Purkinje cell (primary cell): ENCODE measurements around the gene KRTAP5-10. TPM values are rescaled to one million over a fixed set of nuclear protein-coding genes. Genes with fewer than 3 reads are reported as not detected.

ENCODE experiments used
- polyA plus RNA-seq: library from polyadenylated mRNA; unstranded; fragments of >200 nt; fragmentation: Nextera tagmentation; gene quantifications from 2 replicates; pipeline ENCODE4 v1.2.1, GENCODE V29; 2014

KRTAP5-10 gene, protein sequence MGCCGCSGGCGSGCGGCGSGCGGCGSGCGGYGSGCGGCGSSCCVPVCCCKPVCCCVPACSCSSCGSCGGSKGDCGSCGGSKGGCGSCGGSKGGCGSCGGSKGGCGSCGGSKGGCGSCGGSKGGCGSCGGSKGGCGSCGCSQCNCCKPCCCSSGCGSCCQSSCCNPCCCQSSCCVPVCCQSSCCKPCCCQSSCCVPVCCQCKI
- polyA plus RNA-seq, result not detected in 2 replicates

DNA sequence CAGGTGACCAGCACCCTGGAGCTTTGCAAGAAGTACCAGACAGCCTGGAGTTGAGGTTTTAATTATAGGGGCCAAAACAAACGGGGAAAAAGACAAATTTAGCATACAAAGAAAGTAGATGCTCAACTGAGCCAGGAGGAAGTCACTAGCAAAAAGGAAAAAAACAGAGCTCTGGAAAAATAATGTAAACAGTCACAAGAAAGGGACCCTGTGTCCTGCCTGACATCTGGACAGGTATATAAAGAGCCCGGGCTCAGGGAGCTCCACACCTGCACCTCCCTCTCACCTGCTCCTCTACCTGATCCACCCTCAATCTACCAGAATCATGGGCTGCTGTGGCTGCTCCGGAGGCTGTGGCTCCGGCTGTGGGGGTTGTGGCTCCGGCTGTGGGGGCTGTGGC is at the start of gene KRTAP5-10:
KRTAP5-10 (plus strand) TSS at position 301 of the 400 bp plus-strand sequence; CDS start at position 326, 25 bp downstream.

DNA sequence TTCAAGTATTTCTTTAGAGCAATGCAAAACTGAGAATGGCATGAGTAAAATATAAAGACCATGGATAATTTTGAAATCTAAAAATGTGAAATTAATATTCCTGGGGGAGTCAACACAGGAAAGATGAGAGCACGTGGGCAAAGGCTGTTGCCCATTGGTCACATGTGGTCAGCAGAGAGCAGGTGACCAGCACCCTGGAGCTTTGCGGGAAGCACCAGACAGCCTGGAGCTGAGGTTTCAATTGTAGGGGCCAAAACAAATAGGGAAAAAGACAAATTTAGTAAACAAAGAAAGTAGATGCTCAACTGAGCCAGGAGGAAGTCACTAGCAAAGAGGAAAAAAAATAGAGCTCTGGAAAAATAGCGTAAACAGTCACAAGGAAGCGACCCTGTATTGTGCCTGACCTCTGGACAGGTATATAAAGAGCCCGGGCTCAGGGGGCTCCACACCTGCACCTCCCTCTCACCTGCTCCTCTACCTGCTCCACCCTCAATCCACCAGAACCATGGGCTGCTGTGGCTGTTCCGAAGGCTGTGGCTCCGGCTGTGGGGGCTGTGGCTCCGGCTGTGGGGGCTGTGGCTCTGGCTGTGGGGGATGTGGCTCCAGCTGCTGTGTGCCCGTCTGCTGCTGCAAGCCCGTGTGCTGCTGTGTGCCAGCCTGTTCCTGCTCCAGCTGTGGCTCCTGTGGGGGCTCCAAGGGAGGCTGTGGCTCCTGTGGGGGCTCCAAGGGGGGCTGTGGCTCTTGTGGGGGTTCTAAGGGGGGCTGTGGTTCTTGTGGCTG is 38.4 kb upstream of the KRTAP5-10 start, which contains the start of gene KRTAP5-7:
KRTAP5-7 (plus strand) TSS at position 472 of the 780 bp plus-strand sequence; CDS start at position 506, 34 bp downstream.

DNA sequence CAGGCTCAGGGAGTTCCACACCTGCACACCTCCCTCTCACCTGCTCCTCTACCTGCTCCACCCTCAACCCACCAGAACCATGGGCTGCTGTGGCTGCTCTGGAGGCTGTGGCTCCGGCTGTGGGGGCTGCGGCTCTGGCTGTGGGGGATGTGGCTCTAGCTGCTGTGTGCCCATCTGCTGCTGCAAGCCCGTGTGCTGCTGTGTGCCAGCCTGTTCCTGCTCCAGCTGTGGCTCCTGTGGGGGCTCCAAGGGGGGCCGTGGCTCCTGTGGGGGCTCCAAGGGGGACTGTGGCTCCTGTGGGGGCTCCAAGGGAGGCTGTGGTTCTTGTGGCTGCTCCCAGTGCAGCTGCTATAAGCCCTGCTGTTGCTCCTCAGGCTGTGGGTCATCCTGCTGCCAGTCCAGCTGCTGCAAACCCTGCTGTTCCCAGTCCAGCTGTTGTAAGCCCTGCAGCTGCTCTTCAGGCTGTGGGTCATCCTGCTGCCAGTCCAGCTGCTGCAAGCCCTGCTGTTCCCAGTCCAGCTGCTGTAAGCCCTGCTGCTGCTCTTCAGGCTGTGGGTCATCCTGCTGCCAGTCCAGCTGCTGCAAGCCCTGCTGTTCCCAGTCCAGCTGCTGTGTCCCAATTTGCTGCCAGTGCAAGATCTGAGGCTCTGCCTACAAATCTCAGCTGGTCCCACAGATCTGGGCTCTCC is 27.2 kb upstream of the KRTAP5-10 start, which contains the start of gene KRTAP5-8:
KRTAP5-8 (plus strand) TSS at position 49 of the 689 bp plus-strand sequence; CDS start at position 80, 31 bp downstream.

DNA sequence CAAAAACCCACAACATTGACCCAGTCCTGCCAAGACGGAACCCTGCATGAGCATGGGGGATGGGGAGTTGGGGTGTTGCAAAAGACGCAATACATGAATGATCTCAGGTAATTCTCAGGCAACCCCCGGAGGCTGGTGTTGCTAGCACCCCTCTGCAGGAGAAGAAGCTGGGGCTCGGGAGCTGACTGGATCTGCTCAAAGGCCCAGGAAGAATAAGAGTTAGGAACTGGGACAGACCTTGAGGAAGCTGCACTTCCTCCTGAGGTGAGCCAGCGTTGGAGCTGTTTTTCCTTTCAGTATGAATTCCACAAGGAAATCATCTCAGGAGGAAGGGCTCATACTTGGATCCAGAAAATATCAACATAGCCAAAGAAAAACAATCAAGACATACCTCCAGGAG is 17.2 kb upstream of the KRTAP5-10 start, which contains the start of gene KRTAP5-9:
KRTAP5-9 (plus strand) TSS at position 301 of the 400 bp plus-strand sequence. CDS start 238 bp downstream, outside the sequence.

DNA sequence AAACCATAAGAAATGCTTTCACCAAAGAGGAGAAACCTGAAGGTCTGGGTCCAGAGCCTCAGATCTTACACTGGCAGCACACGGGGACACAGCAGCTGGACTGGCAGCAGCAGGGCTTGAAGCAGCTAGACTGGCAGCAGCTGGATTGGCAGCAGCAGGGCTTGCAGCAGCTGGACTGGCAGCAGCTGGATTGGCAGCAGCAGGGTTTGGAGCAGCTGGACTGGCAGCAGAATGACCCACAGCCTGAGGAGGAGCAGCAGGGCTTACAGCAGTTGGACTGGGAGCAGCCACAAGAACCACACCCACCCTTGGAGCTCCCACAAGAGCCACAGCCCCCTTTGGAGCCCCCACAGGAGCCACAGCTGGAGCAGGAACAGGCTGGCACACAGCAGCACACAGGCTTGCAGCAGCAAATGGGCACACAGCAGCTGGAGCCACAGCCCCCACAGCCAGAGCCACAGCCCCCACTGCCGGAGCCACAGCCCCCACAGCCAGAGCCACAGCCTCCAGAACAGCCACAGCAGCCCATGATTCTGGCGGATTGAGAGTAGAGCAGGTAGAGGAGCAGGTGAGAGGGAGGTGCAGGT is 17.0 kb downstream of the KRTAP5-10 start, which contains the start of gene KRTAP5-11:
KRTAP5-11 (minus strand) TSS at position 567 of the 587 bp plus-strand sequence; CDS start at position 529, 38 bp downstream.

Other genes starting within 250 kb of the KRTAP5-10 start
- 11.0 and 15.3 TPM in 2 replicates for gene DHCR7, start 117.2 kb upstream of the KRTAP5-10 start, polyA plus RNA-seq
- gene NADSYN1, start 112.4 kb upstream of the KRTAP5-10 start, polyA plus RNA-seq, result 12.3 and 16.0 TPM in 2 replicates
- 2.5 TPM in 1 of 2 replicates, not detected in the other for gene KRTAP5-7, start 38.3 kb upstream of the KRTAP5-10 start, polyA plus RNA-seq
- not detected in 2 replicates for gene KRTAP5-8, start 27.5 kb upstream of the KRTAP5-10 start, polyA plus RNA-seq
- gene KRTAP5-9, start 17.1 kb upstream of the KRTAP5-10 start, polyA plus RNA-seq, result not detected in 2 replicates
- 0.81 and 2.2 TPM in 2 replicates for gene KRTAP5-11, start 17.3 kb downstream of the KRTAP5-10 start, polyA plus RNA-seq